Activated CD4-positive, CD25-positive, alpha-beta regulatory T cell treated with anti-CD3 and anti-CD28 coated beads, Interleukin-2, amount 50 U/mL, for 16 hours (primary cell): ENCODE measurements around the gene SMIM5.
"Not testable (repeated sequence)": the region's sequence is repeated elsewhere in the genome, so short reads cannot be mapped to it uniquely, and the experiment has no call there.

Source experiments
- DNase-seq: peaks from one replicate; pipeline ENCODE4 v3.0.0-alpha.2; 2020; ENCODE audit warnings: low read depth, low spot score

The SMIM5 gene, protein sequence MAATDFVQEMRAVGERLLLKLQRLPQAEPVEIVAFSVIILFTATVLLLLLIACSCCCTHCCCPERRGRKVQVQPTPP

DNA sequence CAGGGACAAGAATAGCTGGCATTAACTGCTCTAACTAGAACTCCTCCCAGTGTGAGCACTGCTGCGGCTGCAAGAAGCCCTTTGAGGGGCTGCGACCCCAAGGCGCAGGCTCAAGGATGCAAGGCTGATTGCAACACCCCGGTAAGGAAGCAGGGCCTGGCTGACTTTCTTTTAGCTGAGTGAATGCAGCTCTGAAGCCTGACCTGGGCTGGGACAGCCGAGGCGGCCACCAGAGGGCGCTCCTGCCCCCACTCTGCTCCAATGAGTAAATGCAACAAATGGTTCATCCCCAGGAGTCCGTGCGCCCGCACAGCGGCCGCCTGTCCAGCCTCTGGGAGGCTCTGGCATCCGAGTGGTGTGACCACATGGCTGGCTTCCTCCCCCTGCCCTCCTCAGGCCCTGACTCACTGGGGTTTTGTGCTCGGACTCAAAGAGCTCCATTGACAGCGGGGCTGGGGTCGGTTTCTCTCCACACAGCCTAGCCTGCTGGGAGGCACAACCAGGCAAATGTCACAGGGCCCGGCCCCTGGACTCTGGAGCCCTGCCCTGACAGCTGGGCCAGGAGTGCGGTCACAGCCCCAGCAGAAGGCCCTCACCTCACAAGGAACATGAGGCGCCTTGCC is at the start of gene SMIM5:
Gene SMIM5, plus strand, starts transcription at position 572 of the 623 bp plus-strand sequence. CDS start 6,768 bp downstream, outside the sequence.
- DNase-seq = peak; percentile 57

DNA sequence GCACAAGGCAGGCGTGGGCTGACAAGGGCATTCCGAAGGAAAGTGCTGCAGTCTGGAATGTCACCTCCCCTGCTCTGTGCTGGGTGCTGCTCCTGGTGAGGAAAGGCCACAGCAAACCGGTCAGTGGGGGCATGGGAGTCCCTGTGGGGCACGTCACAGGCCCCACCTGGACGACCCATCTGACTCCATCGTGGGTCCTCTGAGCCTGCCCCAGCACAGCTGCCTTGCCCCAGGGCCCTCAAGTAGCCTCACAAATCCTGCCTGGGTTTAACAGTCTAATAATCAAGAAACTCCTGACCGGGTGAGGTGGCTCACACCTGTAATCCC is 48.4 kb upstream of the SMIM5 start:
- DNase-seq = no peak

- DNase-seq = peak; percentile 36
These were observed 45.3 kb upstream of the SMIM5 start, which contains the start of gene MYO15B for GRCh38 chr17:75587675-75588595. TSS of gene MYO15B (plus strand) at chr17:75587800. CDS start at chr17:75588058, 258 bp downstream.

- no peak for DNase-seq
These were observed 44.6 kb upstream of the SMIM5 start for GRCh38 chr17:75588596-75589011.

- peak; percentile 93 for DNase-seq
These were observed 44.0 kb upstream of the SMIM5 start for GRCh38 chr17:75589012-75589918.

- DNase-seq = no peak
These were observed 43.3 kb upstream of the SMIM5 start for GRCh38 chr17:75589919-75590303.

DNA sequence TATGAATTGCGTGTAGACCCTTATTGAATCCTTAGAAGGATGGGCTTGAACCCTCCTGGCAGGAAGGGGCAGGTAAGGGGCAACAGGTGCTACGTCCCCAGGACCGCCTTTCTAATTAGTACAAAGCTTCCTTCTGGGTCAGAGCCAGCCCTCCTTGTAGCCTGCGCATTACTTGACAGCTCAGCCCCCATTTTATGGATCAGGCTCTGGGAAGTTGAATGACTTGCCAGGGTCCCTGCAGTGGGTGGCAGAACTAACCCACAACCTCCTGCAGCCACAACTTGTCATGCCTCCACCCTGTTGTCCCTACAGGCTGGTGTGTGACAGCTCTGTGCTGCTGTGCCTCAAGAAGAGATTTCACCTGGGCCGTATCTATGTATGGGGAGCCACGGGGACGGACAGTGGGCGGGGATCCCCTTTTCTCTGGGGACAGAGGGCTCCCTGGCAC is 42.9 kb upstream of the SMIM5 start:
- DNase-seq = no peak

- no peak for DNase-seq
These were observed 42.1 kb upstream of the SMIM5 start for GRCh38 chr17:75590849-75591721.

DNA sequence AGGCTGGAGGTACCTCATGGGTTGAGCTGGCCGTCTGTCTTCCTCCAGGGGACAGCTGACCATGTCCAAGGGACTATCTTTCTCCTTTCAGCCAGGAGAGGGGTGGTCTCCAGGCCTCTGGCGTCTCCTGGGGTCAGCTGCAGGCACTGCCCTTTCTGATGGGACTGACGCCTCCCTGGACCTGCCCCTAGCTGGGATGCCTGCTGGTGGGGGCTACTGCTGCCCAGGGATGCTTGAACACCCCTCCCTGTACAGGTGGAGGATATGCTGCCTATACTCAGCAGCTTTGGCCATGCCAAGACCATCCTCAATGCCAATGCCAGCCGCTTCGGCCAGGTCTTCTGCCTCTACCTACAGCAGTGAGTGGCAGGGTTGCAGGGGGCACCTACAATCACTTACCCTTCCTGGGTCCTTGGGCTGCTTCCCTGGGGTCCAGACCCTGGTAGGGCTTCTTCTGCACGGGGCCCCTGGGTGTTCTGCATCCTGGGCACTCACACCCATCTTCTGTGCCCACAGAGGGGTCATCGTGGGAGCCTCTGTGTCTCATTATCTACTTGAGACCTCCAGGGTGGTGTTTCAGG is 41.4 kb upstream of the SMIM5 start:
- no peak for DNase-seq

DNA sequence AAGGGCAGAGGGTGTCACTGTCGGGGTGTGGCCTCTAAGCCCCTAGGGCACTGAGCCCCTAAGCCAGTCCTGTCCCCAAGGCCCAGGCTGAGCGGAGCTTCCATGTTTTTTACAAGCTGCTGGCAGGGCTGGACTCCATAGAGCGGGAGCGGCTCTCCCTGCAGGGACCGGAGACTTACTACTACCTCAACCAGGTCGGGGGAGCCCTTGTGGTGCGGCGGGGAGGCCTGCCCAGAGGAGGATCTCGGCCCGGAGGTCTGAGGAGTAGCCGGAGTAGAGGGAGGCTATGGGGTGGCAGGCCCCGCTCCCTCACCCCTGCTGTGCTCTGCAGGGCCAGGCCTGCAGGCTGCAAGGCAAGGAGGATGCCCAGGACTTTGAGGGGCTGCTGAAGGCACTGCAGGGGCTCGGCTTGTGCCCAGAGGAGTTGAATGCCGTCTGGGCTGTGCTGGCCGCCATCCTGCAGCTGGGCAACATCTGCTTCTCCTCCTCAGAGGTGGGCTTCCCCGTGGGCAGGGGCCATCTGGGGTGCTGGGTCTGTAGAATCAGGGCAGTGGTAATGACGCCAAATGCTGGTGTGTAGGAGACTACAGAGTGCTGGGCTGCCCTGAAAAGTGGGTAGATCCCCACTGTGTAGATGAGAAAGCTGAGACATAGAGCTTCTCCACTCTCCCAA is 40.8 kb upstream of the SMIM5 start:
- DNase-seq = no peak

DNA sequence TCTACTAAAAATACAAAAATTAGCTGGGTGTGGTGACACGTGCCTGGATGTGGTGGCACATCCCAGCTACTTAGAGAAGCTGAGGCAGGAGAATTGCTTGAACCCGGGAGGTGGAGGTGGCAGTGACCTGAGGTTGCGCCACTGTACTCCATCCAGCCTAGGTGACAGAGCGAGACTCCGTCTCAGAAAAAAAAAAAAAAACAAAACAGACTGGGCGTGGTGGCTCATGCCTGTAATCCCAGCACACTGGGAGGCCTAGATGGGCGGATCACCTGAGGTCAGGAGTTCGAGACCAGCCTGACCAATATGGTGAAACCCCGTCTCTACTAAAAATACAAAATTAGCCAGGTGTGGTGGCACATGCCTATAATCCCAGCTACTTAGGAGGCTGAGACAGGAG is 39.8 kb upstream of the SMIM5 start:
- DNase-seq = not testable (repeated sequence)

DNA sequence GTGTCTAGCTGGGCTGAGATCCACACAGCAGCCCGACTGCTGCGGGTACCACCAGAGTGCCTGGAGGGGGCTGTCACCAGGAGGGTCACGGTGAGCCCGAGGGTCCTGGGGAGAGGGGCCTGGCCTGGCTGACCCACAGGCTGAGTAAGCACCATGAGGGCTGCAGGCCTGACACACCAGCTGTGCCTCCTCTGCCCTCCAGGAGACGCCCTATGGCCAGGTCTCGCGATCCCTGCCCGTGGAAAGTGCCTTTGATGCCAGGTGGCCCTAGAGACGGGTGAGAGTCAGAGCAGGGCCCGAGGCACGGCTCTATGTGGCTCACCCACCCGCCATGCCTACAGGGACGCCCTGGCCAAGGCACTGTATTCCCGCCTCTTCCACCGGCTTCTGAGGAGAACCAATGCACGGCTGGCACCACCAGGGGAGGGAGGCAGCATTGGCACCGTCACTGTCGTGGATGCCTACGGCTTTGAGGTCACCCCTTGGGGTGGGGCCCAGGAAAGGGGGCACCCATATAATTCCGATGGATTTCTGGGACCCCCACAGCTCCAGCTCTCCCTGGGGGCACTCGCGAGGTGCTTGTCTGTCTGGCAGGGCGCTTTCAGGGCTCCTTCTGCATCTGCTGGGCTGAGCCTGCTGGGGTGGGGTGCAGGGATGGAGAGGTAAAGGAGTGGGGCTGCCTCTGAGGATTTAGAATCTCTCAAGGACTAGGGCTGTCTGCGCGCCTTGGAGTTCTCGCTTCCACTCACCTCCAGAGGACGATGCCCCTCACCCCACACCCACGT is 38.5 kb upstream of the SMIM5 start:
- no peak for DNase-seq

DNA sequence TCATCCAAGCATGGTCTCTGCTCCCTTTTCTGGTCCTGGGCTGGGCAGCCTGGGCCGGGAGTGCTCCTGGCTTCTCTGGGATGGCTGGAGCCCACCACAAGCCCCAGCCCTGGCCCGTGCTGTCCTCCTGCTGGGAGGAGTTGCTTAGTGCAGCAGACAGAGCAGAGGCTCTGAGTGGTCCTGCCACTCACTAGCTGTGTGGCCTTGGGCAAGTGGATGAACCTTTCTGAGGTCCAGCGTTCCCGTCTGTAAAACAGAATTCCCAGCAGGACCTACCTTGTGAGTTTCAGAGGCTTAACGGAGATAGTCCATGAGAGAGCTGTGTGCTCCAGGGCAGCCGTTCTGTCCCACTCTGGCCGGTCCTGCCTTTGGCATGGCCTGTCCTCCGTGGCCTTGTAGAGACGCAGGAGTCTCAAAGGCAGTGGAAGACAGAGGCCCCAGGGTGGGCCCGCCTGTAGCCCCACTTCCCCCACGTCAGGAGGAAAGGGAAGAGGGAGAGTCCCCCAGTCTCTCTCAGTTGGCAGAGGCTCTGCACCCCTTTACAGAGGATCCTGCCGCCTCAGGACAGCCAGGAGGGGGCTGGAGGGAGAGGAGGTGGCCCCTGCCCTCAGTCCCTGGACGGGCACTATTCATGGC is 37.8 kb upstream of the SMIM5 start:
- no peak for DNase-seq

DNA sequence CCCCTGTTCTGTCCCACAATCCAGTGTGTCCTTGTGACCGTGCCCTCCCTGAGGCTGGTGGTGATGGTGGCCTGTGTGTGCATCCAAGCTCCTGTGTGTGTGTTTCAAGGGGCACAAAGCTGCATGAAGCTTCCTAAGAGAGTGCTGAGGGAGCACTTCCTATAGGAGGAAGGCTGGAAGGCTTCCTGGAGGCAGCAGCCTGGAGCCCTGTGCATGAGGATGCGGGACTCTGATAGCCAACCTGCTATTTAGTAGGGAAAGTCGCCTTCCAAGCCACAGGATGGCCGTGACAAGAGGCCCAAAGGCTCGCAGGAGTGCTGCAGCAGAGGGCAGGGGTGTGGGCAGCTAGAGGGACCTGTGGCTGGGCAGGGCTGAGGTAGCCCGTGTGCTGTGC is 37.3 kb upstream of the SMIM5 start:
- no peak for DNase-seq

GRCh38 chr17:75596320-75597087 is 36.7 kb upstream of the SMIM5 start:
- no peak for DNase-seq

- peak; percentile 22 for DNase-seq
These were observed 31.9 kb upstream of the SMIM5 start for GRCh38 chr17:75601057-75601987.

DNA sequence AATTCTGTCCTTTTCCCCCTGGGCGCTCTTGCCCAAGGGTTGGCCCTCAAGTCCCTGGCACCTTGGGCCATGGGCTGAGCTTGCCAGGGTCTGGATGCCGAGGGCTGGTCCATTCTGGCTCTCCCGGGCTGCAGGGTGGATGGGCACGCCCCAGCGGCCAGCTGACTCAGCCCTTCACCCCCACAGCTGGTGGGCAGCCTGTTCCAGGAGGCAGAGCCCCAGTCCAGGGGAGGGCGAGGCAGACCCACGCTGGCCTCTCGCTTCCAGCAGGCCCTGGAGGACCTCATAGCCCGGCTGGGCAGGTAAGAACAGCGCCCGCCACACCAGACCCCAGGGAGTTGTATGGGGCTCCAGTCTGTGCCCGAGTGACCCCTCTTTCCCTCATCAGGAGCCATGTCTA is 30.6 kb upstream of the SMIM5 start:
- DNase-seq = no peak
